GM10847 (cell line): ENCODE measurements around the gene C1QTNF3.

Source experiments
- POLR2A ChIP-seq: IDR thresholded peaks from 2 replicates; pipeline ENCODE4 v1.6.1; 2011; ENCODE audit not compliant: insufficient read length; ENCODE audit errors: extremely low read depth

C1QTNF3 gene

DNA sequence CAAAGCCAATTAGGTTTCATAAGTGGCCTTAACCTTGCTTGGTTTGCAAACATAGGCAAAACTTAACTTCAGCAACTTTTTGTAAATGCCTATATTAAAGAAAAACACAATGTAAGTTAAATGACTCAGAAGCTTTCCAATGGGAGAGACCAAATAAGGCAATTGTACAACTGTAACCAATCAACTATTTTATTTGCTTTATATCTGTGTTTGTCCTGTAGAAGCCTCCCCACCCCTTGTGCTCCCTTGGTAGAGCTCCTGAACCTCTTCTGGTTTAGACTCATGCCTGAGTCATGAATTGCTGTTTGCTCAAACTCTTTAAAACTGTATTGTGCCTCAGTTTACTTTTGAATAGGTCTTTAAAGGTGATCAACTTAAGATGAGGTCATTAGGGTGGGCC is 3.0 kb upstream of the C1QTNF3 start:
- no peak for TF ChIP-seq POLR2A

GRCh38 chr5:34045023-34045422 is 2.0 kb upstream of the C1QTNF3 start:
- TF ChIP-seq POLR2A: no peak

- no peak for TF ChIP-seq POLR2A
Observed at GRCh38 chr5:34042321-34042720, 692 bp downstream of the C1QTNF3 start.

DNA sequence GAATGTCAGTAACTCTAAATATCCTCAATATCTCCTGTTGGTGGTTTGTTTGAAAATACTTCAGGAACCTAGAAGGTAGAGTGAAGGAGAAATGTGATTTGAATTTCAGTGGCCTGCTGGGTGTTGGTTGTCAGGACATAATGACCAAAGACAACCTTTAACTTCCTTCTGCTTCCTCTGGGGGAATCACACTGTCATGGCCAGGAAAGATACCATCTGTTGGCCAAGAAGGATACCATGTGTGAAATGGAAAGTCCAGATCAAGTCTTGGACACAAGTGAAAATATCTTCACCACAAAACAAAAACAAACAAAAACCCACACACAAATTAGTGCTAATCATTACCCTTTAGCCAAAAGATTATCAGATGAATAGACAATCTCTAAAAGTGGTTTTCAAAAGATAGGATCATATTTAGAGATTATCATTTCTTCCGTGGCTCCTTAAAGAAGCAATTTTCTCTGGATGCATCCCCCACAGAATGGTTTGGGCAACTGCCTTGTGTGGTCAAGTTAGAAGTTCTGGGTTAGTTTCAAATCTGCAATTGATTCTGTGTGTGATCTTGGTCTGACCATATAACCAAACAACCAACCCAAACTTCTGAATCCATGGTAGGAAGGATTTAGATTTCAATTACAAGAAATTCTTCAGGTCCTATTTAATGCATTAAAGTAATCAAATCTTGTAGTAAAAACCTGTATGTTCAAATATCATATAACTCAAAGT is 1.6 kb downstream of the C1QTNF3 start:
- TF ChIP-seq POLR2A: no peak

DNA sequence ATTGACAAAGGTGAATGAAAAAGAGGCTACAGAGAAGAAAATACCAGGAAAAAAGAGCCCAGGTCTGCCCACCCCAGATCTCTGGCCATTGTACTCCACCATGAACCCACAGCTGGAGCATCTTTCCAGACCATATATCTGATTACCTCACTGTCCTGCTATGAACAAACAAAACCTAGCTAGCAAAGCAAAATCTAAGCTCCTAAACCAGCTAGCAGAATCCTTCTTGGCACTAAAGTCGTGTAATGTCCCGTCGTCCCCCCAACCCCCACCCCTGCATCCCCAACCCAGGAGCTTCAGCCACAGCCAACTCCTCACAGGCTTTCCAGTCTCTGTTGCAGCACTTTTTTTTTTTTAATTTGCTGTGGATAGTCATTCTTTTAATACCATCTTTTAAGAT is 2.5 kb downstream of the C1QTNF3 start:
- TF ChIP-seq POLR2A: no peak

DNA sequence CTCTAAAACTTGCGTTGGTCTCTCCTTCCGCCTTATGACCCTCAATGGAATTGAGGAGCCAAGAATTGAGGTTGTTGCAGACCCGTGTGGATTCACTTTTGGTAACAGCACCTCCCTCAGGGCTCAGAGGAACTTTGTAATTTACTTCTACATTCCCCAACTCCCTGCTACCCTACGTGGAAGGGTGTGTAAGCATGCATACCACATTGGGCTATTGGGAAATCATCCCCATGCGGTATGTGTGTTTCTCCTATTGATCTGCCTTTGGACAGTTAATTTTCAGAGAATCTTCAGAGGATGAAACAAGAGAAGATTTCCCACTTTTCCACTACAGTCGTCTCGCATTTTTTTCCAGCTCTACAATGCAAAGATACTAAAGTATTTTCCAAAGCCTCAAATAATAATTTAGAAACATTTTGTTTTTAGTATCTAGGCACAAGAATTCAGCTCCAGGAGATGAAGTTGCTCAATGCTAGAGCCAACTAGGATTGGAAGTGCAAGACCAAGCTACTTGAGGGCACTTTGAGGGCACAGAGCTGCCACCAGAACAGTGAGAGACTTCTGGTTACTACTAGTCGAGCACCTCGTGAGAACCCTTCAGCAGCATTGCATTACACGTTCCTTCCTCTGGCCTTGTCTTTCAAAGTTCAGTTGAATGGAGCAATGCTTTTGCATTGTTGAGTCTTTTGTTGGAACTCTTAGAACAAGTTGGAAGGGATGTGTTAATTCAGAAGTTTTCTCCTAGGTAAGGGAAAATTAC is 3.4 kb downstream of the C1QTNF3 start:
- no peak for TF ChIP-seq POLR2A

DNA sequence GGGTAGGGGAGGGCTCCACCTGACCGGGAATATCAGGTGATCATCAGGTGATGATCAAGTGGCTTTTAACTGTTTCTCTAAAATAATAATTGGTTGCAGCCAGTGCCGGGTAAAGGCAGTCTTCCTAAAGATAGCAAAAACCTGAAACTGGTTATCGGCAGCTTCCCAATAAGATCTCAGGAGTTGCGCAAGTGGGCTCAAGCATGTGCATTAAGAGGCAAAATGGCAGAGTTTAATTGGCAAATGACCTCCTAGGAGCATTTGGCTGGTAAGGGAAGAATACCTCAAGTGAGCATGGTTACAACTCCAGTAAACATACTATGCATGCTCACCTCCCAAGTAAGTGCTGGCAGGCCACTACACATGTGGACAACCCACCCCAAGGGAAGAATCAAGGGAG is 4.2 kb downstream of the C1QTNF3 start:
- TF ChIP-seq POLR2A: no peak

DNA sequence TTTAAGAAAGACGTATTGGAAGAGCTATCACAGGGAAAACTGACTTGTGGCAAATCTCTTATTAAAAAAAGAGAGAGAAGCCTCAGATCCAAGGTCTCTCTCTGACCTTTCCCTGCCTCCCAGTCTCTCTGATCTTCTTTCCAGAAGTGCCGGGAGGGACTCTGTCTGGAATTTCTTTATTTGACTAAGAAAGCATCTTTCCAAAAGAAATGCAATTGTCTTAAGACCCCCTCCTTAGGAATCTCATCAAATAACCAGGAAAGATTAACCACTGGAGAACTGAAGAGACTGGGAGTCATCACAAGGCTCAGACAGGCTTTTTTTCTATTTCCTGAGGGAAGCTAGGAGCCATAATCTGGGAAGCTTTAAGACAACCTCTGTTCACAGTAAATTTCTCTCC is 4.6 kb downstream of the C1QTNF3 start:
- no peak for TF ChIP-seq POLR2A

DNA sequence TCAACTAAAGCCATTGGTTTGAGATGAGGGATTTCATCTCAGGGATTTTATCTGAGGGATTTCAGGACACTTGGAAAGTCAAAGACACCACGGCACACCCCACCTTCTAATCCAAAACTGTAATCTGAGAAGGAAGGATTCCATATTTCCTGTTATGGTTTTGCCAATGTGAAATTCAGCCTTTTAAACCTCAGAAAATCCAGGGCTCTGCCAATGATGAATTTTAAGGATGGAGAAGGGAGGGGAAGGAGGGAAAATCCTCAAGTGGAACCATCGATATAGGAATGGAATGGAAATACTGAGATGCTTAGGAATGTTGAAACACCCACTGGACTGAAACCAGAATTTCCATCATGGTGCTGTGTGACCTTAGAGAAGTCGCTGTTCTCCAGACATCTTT is 5.3 kb downstream of the C1QTNF3 start:
- no peak for TF ChIP-seq POLR2A

DNA sequence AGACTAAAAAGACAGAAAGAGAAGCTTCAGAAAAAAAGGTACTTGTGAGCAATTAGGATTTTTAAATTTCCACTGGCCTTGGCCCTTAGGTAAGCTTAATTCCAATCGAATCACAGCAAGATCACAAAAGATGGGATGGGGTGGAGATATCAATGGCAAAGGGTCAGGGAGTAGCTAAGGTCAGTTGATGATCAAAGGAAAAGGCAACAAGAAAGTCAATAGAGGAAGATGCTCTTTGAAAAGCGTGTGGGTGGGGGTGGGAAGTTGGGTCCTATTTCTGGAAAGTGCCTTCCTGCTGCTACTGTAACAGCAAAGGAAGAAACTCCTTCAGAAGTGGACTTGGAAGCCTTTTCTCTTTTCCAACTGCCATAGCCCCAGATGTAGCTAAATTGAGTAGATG is 7.3 kb downstream of the C1QTNF3 start:
- no peak for TF ChIP-seq POLR2A

GRCh38 chr5:34034534-34035327 is 8.3 kb downstream of the C1QTNF3 start:
- no peak for TF ChIP-seq POLR2A

GRCh38 chr5:34031966-34032365 is 11.0 kb downstream of the C1QTNF3 start:
- no peak for TF ChIP-seq POLR2A

- TF ChIP-seq POLR2A: no peak
Observed at GRCh38 chr5:34031117-34031516, 11.9 kb downstream of the C1QTNF3 start.

DNA sequence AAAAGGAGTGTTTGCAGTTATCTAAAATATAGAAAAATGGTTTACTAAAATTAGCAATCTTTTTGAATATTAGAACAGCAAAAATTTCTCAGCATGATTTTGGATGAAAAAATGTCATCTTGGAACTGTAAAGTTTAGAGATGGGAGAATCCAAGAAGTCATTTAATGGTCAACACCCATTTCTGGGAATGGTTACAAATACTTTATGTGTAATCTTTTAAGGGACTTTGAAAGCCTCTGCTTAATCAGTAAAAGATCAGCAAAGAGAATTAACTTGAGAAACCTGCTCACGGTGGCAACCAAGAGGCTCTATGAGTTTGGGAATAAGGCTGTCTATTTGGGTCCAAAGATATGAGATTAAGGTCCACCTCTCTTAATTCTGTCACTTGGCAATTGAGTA is 13.0 kb downstream of the C1QTNF3 start:
- TF ChIP-seq POLR2A: no peak

- TF ChIP-seq POLR2A: no peak
Observed at GRCh38 chr5:34028349-34028748, 14.7 kb downstream of the C1QTNF3 start.
